Upper lobe of right lung (tissue), 1 donor: ENCODE results near the gene CDCA7. TPM values are rescaled to one million over a fixed set of nuclear protein-coding genes. Genes with fewer than 3 reads are reported as not detected.

Source experiments
- ATAC-seq: fragments of 200-7000 bp; cut with Tn5 transposase; one replicate; pipeline ENCODE4 v1.9.1; 2020; ENCODE audit warnings: mild to moderate bottlenecking, moderate library complexity
- DNase-seq: peaks from one replicate; pipeline ENCODE4 v3.0.0-alpha.2; 2020
- H3K27ac ChIP-seq: fragments of 200-600 bp; one replicate; pipeline ENCODE4 v1.8.0; 2022
- H3K27me3 ChIP-seq: fragments of 200-600 bp; one replicate; pipeline ENCODE4 v1.8.0; 2022; ENCODE audit warnings: mild to moderate bottlenecking
- H3K36me3 ChIP-seq: fragments of 200-600 bp; one replicate; pipeline ENCODE4 v1.8.0; 2022
- H3K4me1 ChIP-seq: fragments of 200-600 bp; one replicate; pipeline ENCODE4 v1.8.0; 2022
- H3K4me3 ChIP-seq: fragments of 200-600 bp; one replicate; pipeline ENCODE4 v1.8.0; 2022; ENCODE audit warnings: mild to moderate bottlenecking
- H3K9me3 ChIP-seq: fragments of 200-600 bp; one replicate; pipeline ENCODE4 v1.8.0; 2022
- CTCF ChIP-seq: fragments of 200-600 bp; IDR thresholded peaks from one replicate; pipeline ENCODE4 v1.8.0; 2022; ENCODE audit warnings: antibody characterized with exemption
- intact Hi-C: fragments of 100-400 bp; cut with DNase I; formaldehyde crosslinking; loops from one replicate; pipeline ENCODE4 v1.11.0; 2022
- total RNA-seq: library from RNA; stranded (reverse); fragmentation: NEBNext Ultra II Directional; extraction: Animal tissue kit (Norgen Biotek cat#: 25700); gene quantifications from one replicate; pipeline ENCODE4 v1.2.1, GENCODE V29; 2021
- donor health status: DM: no; HTN: yes; CAD: no; lungs with severe emphysema.

CDCA7 gene
- total RNA-seq, 1 donor from 2014 or later, result 4.1 TPM

GRCh38 chr2:173404841-173405750 lies 50.4 kb downstream of the CDCA7 start:
- no peak for TF ChIP-seq CTCF
- H3K27me3 ChIP-seq, result peaks cover 31% of the 10 kb centered on the region
- no peak overlapping the region for H3K4me3 ChIP-seq
- intact Hi-C loops, result no loop called here
- no peak overlapping the region for H3K27ac ChIP-seq
- DNase-seq (no peak), ATAC-seq (no peak)
- H3K4me1 ChIP-seq, result no peaks in the 10 kb centered on the region
- H3K9me3 ChIP-seq, result no peaks in the 10 kb centered on the region
- H3K36me3 ChIP-seq, result no peaks in the 10 kb centered on the region

- no peaks in the 10 kb centered on the region for H3K36me3 ChIP-seq
- TF ChIP-seq CTCF, result no peak
- intact Hi-C loops, result no loop called here
- DNase-seq (no peak), ATAC-seq (no peak)
- peaks cover 10% of the 10 kb centered on the region for H3K27me3 ChIP-seq
- H3K4me3 ChIP-seq, result no peak overlapping the region
- no peaks in the 10 kb centered on the region for H3K9me3 ChIP-seq
- H3K4me1 ChIP-seq, result no peaks in the 10 kb centered on the region
- no peak overlapping the region for H3K27ac ChIP-seq
These were observed 52.5 kb downstream of the CDCA7 start for GRCh38 chr2:173407176-173407575.

GRCh38 chr2:173407646-173408045 lies 53.0 kb downstream of the CDCA7 start:
- no peak overlapping the region for H3K27ac ChIP-seq
- intact Hi-C loops, result no loop called here
- no peak for TF ChIP-seq CTCF

GRCh38 chr2:173410579-173410978 lies 55.9 kb downstream of the CDCA7 start:
- no peak overlapping the region for H3K27ac ChIP-seq
- no peak for TF ChIP-seq CTCF
- no peaks in the 10 kb centered on the region for H3K9me3 ChIP-seq
- no peak for DNase-seq
- H3K4me3 ChIP-seq, result no peak overlapping the region
- no peak for ATAC-seq
- no peaks in the 10 kb centered on the region for H3K36me3 ChIP-seq
- H3K27me3 ChIP-seq, result peaks cover 3% of the 10 kb centered on the region
- intact Hi-C loops, result no loop called here
- no peaks in the 10 kb centered on the region for H3K4me1 ChIP-seq

More at GRCh38 chr2:173407646-173408045, 53.0 kb downstream of the CDCA7 start:
- H3K36me3 ChIP-seq, result no peaks in the 10 kb centered on the region
- H3K4me3 ChIP-seq, result no peak overlapping the region
- DNase-seq (no peak), ATAC-seq (no peak)
- H3K27me3 ChIP-seq, result peaks cover 7% of the 10 kb centered on the region
- no peaks in the 10 kb centered on the region for H3K4me1 ChIP-seq
- H3K9me3 ChIP-seq, result no peaks in the 10 kb centered on the region

GRCh38 chr2:173412628-173413027 lies 58.0 kb downstream of the CDCA7 start:
- ATAC-seq, result no peak
- Histone ChIP-seq H3K4me3 (no peak overlapping the region), H3K36me3 (no peaks in the 10 kb centered on the region), H3K9me3 (no peaks in the 10 kb centered on the region), H3K27ac (no peak overlapping the region), H3K4me1 (no peaks in the 10 kb centered on the region), H3K27me3 (peaks cover 5% of the 10 kb centered on the region)
- DNase-seq, result no peak
- TF ChIP-seq CTCF, result no peak
- intact Hi-C loops, result no loop called here
